Heart right ventricle (tissue), 16 donors: Measurements from ENCODE around the gene RBM17. TPM values are rescaled to one million over a fixed set of nuclear protein-coding genes. Genes with fewer than 3 reads are reported as not detected.

ENCODE experiments used
- ATAC-seq, 8 donors: fragments of 200-7000 bp; cut with Tn5 transposase; one replicate each; pipeline ENCODE4 v1.9.1; 2020; ENCODE audit warnings: mild to moderate bottlenecking in 8 of 8, moderate library complexity in 8 of 8, moderate number of reproducible peaks in 1 of 8
- DNase-seq, 2 donors: peaks; one replicate each; pipeline ENCODE4 v3.0.0-alpha.2; 2020
- H3K27ac ChIP-seq, 10 donors: fragments of 200-600 bp; sonication (generic) in 2 of 10; one replicate each; pipeline versions ENCODE4 v1.5.0 to v1.8.0; 2020 to 2022; ENCODE audit warnings: mild to moderate bottlenecking in 3 of 10
- H3K27me3 ChIP-seq, 7 donors: fragments of 200-600 bp; one replicate each; pipeline ENCODE4 v1.8.0; 2021 to 2022; ENCODE audit warnings: mild to moderate bottlenecking in 2 of 7
- H3K36me3 ChIP-seq, 9 donors: fragments of 200-600 bp; sonication (generic) in 1 of 9; one replicate each; pipeline versions ENCODE4 v1.5.0 to v1.8.0; 2020 to 2022; ENCODE audit warnings: mild to moderate bottlenecking in 2 of 9
- H3K4me1 ChIP-seq, 9 donors: fragments of 200-600 bp; sonication (generic) in 1 of 9; one replicate each; pipeline versions ENCODE4 v1.5.0 to v1.8.0; 2020 to 2022; ENCODE audit warnings: mild to moderate bottlenecking in 4 of 9
- H3K4me3 ChIP-seq, 10 donors: fragments of 200-600 bp; sonication (generic) in 2 of 10; one replicate each; pipeline versions ENCODE4 v1.5.0 to v1.8.0; 2020 to 2022; ENCODE audit warnings: mild to moderate bottlenecking in 7 of 10, moderate library complexity in 2 of 10
- H3K9me3 ChIP-seq, 11 donors: fragments of 200-600 bp in 10 of 11; sonication (generic) in 2 of 11; one replicate each; pipeline versions ENCODE4 v1.5.0 to v1.8.0; 2013 to 2022; ENCODE audit warnings: mild to moderate bottlenecking in 2 of 11, control low read depth in 1 of 11, moderate library complexity in 1 of 11
- CTCF ChIP-seq, 9 donors: fragments of 200-600 bp; sonication (generic) in 2 of 9; IDR thresholded peaks; one replicate each; pipeline versions ENCODE4 v1.5.0 to v1.8.0; 2021 to 2022; ENCODE audit warnings: antibody characterized with exemption in 9 of 9, mild to moderate bottlenecking in 5 of 9, moderate library complexity in 1 of 9
- WGBS, 2 donors: extraction: QIAGEN DNeasy Blood & Tissue Kit; methylation state at CpG; one replicate each; pipeline ENCODE4 v1.1.7; 2013; ENCODE audit warnings: inconsistent platforms in 1 of 2; 5-methylcytosine and 5-hydroxymethylcytosine counted together
- intact Hi-C, 10 donors: fragments of 100-400 bp; cut with DNase I; formaldehyde crosslinking; loops; one replicate each; pipeline versions ENCODE4 v1.11.1 to v1.14.2; 2022
- polyA plus RNA-seq, 2 donors: library from polyadenylated mRNA; stranded (reverse); fragments of 200-250 nt; gene quantifications; one replicate each; pipeline ENCODE4 v1.2.3, GENCODE V29; 2013
- total RNA-seq, 10 donors: library from RNA; stranded (reverse); fragmentation: NEBNext Ultra II Directional in 3 of 10; extraction: Animal tissue kit (Norgen Biotek cat#: 25700) in 3 of 10; gene quantifications; one replicate each; pipeline versions ENCODE4 v1.2.1 to v1.2.4, GENCODE V29; 2021 to 2023
- donor health status: Arrhythmogenic right ventricular cardiomyopathy.
- donor health status: ischemic (EF 13 %, LVEDD 7.1; RV severe dilation, severe dysfunction).
- donor health status: healthy with polysubstance abuse.
- donor health status: DM: no; HTN: yes; CAD: no.
- donor health status: DM: no; HTN: no; CAD: no.
- donor health status: ischemic (EF 25% LVEDD 6.9; RV normal size, moderate dysfunction).
- donor health status: ischemic (EF 25% LVEDD 5.7; RV mildly dilated, moderate dysfunction).
- donor health status: healthy.
- donor health status: DM: yes; HTN: yes; CAD: no.
- donor health status: Ischemic cardiomyopathy.
- donor health status: ischemic (EF 35%, LVEDD 5.7; RV mildly dilated, moderate dysfunction).
- donor health status: nonischemic (EF 11% LVEDD 7.7; RV severe dilation, severe dysfunction).
- donor health status: DM: yes; HTN: yes; CAD: no.
- donor health status: PGD.
- donor health status: ischemic (EF 29% LVEDD 5.4; RV normal size, mild dysfunction).
- donor health status: nonischemic (EF 23%, LVEDD 6.1; RV moderate dilation, normal function).

The RBM17 gene
- total and polyA plus RNA-seq, 12 donors = 53.4 to 100 (median 64.0) TPM

GRCh38 chr10:6068006-6068405 lies 20.8 kb upstream of the RBM17 start:
- no peak for TF ChIP-seq CTCF (IDR thresholded peaks at IDR 0.05)
- intact Hi-C loops = no loop called here
- Histone ChIP-seq H3K36me3 (no peaks in the 10 kb centered on the region), H3K27me3 (no peaks in the 10 kb centered on the region), H3K27ac (peak overlapping the region in 1 of 10 donors; percentile 82), H3K9me3 (no peaks in the 10 kb centered on the region), H3K4me1 (peaks cover 0 to 81% (median 32%) of the 10 kb centered on the region in 9 donors), H3K4me3 (no peak overlapping the region)
- DNase-seq = no peak
- WGBS, 2 donors = 79 to 96% methylated on average over 6 of the region's 6 CpGs
- no peak for ATAC-seq

- WGBS, 2 donors = 73 to 75% methylated on average over 8 of the region's 8 CpGs
- TF ChIP-seq CTCF (IDR thresholded peaks at IDR 0.05) = no peak
Observed at GRCh38 chr10:6068422-6068821, 20.4 kb upstream of the RBM17 start.

GRCh38 chr10:6069081-6069931 lies 19.5 kb upstream of the RBM17 start:
- Histone ChIP-seq H3K27me3 (no peaks in the 10 kb centered on the region), H3K9me3 (no peaks in the 10 kb centered on the region), H3K4me3 (no peak overlapping the region), H3K36me3 (no peaks in the 10 kb centered on the region), H3K27ac (peak overlapping the region in 1 of 10 donors; percentile 82), H3K4me1 (peaks cover 0 to 88% (median 32%) of the 10 kb centered on the region in 9 donors)
- no peak for DNase-seq
- ATAC-seq = no peak
- intact Hi-C loops = no loop called here
- WGBS, 2 donors = 71 to 85% methylated on average over 11 of the region's 11 CpGs
- no peak for TF ChIP-seq CTCF (IDR thresholded peaks at IDR 0.05)

More at GRCh38 chr10:6068422-6068821, 20.4 kb upstream of the RBM17 start:
- Histone ChIP-seq H3K27ac (peak overlapping the region in 1 of 10 donors; percentile 82), H3K36me3 (no peaks in the 10 kb centered on the region), H3K27me3 (no peaks in the 10 kb centered on the region), H3K9me3 (no peaks in the 10 kb centered on the region), H3K4me3 (no peak overlapping the region), H3K4me1 (peaks cover 0 to 85% (median 32%) of the 10 kb centered on the region in 9 donors)
- intact Hi-C loops = no loop called here
- DNase-seq (no peak), ATAC-seq (peak in 5 of 8 donors; percentile 28 to 48 (median 35))

- Histone ChIP-seq H3K4me3 (no peak overlapping the region), H3K27ac (peak overlapping the region in 2 of 10 donors; percentile 82), H3K9me3 (no peaks in the 10 kb centered on the region), H3K4me1 (peaks cover 0 to 88% (median 25%) of the 10 kb centered on the region in 9 donors), H3K36me3 (no peaks in the 10 kb centered on the region), H3K27me3 (no peaks in the 10 kb centered on the region)
- intact Hi-C loops = no loop called here
- ATAC-seq = no peak
- TF ChIP-seq CTCF (IDR thresholded peaks at IDR 0.05) = no peak
- WGBS, 2 donors = 86 to 90% methylated on average over 5 of the region's 5 CpGs
- no peak for DNase-seq
Observed at GRCh38 chr10:6070660-6071059, 18.2 kb upstream of the RBM17 start.
